ENCODE results near the gene KDM1A. TPM values are rescaled to one million over a fixed set of nuclear protein-coding genes. Genes with fewer than 3 reads are reported as not detected.

KDM1A gene
- polyA plus RNA-seq, 3 donors: 22.1 to 30.2 (median 24.1) TPM

DNA sequence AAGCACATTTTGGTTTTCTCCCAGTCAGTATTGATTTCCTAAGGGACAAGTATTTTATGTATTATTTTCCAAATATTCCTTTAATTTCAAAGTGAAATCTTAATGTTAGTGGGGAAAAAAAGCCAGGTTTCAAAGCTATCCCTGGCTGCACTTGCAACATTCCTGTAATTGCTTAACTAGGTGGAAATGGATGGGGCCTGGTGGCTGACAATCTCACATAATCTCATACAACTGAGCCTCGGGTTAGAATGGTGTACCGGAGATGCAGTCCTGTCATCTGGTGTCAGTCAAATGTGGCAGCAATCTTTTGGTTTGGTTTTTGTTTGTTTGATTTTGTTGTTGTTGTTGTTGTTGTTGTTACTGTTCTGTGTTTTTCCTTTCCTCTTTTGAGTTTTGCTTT lies 46.1 kb downstream of the KDM1A start:
- WGBS (ENCODE audit: insufficient coverage): no CpG with 5 or more reads among the region's 2 CpGs
- H3K27ac ChIP-seq (ENCODE audit: low read depth in 1 of 2, low read length in 2 of 2): no peak overlapping the region
- no peaks in the 10 kb centered on the region for H3K9me3 ChIP-seq (replicated peaks in 1 of 2; ENCODE audit: control insufficient read depth in 1 of 2, insufficient read depth in 1 of 2, low read length in 2 of 2)
- no peak overlapping the region for H3K4me3 ChIP-seq (replicated peaks in 1 of 3; ENCODE audit: low read depth in 2 of 3, low read length in 3 of 3)
- no peaks in the 10 kb centered on the region for H3K4me1 Mint-ChIP-seq
- no peak overlapping the region for H3K9ac ChIP-seq (ENCODE audit: insufficient read depth, low read length, poor library complexity, severe bottlenecking)
- intact Hi-C loops (cut with micrococcal nuclease): no loop called here
- no peaks in the 10 kb centered on the region for H3K79me2 ChIP-seq (ENCODE audit: insufficient read depth, low read length)
- H3K4me3 Mint-ChIP-seq: no peak overlapping the region
- no peak overlapping the region for H3K27ac Mint-ChIP-seq
- H3K9me3 Mint-ChIP-seq: no peaks in the 10 kb centered on the region
- peaks cover 74 to 82% of the 10 kb centered on the region in 2 donors for H3K36me3 Mint-ChIP-seq
- H3K27me3 Mint-ChIP-seq (ENCODE audit: low read depth in 3 of 3): no peaks in the 10 kb centered on the region
- no peak for DNase-seq
- H4K20me1 ChIP-seq (ENCODE audit: insufficient read depth, low read length): no peaks in the 10 kb centered on the region
- H3K36me3 ChIP-seq (replicated peaks in 1 of 2; ENCODE audit: control insufficient read depth in 1 of 2, insufficient read depth in 2 of 2, low read length in 2 of 2): peaks cover 64 to 98% of the 10 kb centered on the region in 2 donors
- H3K27me3 ChIP-seq (ENCODE audit: control insufficient read depth in 2 of 2, insufficient read depth in 2 of 2, low read length in 2 of 2): no peaks in the 10 kb centered on the region
- no peak overlapping the region for H3K4me2 ChIP-seq (replicated peaks; ENCODE audit: extremely low read depth, low read length, poor library complexity, severe bottlenecking)
- H3K4me1 ChIP-seq (ENCODE audit: control insufficient read depth in 1 of 2, insufficient read depth in 2 of 2, low read length in 2 of 2): no peaks in the 10 kb centered on the region
- TF ChIP-seq, protein P1, sequence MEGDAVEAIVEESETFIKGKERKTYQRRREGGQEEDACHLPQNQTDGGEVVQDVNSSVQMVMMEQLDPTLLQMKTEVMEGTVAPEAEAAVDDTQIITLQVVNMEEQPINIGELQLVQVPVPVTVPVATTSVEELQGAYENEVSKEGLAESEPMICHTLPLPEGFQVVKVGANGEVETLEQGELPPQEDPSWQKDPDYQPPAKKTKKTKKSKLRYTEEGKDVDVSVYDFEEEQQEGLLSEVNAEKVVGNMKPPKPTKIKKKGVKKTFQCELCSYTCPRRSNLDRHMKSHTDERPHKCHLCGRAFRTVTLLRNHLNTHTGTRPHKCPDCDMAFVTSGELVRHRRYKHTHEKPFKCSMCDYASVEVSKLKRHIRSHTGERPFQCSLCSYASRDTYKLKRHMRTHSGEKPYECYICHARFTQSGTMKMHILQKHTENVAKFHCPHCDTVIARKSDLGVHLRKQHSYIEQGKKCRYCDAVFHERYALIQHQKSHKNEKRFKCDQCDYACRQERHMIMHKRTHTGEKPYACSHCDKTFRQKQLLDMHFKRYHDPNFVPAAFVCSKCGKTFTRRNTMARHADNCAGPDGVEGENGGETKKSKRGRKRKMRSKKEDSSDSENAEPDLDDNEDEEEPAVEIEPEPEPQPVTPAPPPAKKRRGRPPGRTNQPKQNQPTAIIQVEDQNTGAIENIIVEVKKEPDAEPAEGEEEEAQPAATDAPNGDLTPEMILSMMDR (IDR thresholded peaks at IDR 0.05): no peak
- H2AFZ ChIP-seq (ENCODE audit: insufficient read depth, low read depth, low read length, poor library complexity, severe bottlenecking): no peak overlapping the region

DNA sequence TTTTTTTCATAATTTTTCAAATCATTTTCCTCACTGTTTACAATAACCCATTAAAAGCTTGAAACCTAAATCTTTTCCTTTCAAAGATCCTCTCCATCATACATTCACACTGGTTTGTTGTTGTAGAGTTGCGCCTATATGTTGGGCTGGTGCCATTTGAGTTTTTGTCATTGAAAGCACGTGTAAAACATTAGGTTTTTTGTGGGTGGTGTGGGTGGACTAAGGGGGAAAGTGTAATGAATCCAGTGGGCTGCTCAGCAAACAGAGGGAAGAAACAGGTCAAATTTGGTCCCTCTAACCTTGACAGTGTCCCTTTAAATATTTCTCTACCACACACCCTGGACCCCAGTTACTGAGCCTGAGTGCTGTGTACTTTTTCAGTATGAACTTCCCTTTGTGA lies 46.8 kb downstream of the KDM1A start:
- no peak overlapping the region for H3K4me2 ChIP-seq (replicated peaks; ENCODE audit: extremely low read depth, low read length, poor library complexity, severe bottlenecking)
- no peaks in the 10 kb centered on the region for H4K20me1 ChIP-seq (ENCODE audit: insufficient read depth, low read length)
- TF ChIP-seq, protein P1 (IDR thresholded peaks at IDR 0.05): no peak
- Mint-ChIP-seq H3K27me3 (ENCODE audit: low read depth in 3 of 3) (no peaks in the 10 kb centered on the region), H3K27ac (no peak overlapping the region), H3K4me1 (no peaks in the 10 kb centered on the region), H3K4me3 (no peak overlapping the region), H3K36me3 (peaks cover 72 to 83% of the 10 kb centered on the region in 2 donors), H3K9me3 (no peaks in the 10 kb centered on the region)
- no peak overlapping the region for H3K9ac ChIP-seq (ENCODE audit: insufficient read depth, low read length, poor library complexity, severe bottlenecking)
- DNase-seq: no peak
- H3K4me3 ChIP-seq (replicated peaks in 1 of 3; ENCODE audit: low read depth in 2 of 3, low read length in 3 of 3): no peak overlapping the region
- H3K27me3 ChIP-seq (ENCODE audit: control insufficient read depth in 2 of 2, insufficient read depth in 2 of 2, low read length in 2 of 2): no peaks in the 10 kb centered on the region
- H2AFZ ChIP-seq (ENCODE audit: insufficient read depth, low read depth, low read length, poor library complexity, severe bottlenecking): no peak overlapping the region
- H3K4me1 ChIP-seq (ENCODE audit: control insufficient read depth in 1 of 2, insufficient read depth in 2 of 2, low read length in 2 of 2): no peaks in the 10 kb centered on the region
- no peaks in the 10 kb centered on the region for H3K79me2 ChIP-seq (ENCODE audit: insufficient read depth, low read length)
- 100% methylated on average over 1 of the region's 2 CpGs for WGBS (ENCODE audit: insufficient coverage)
- H3K36me3 ChIP-seq (replicated peaks in 1 of 2; ENCODE audit: control insufficient read depth in 1 of 2, insufficient read depth in 2 of 2, low read length in 2 of 2): peaks cover 62 to 98% of the 10 kb centered on the region in 2 donors
- no peaks in the 10 kb centered on the region for H3K9me3 ChIP-seq (replicated peaks in 1 of 2; ENCODE audit: control insufficient read depth in 1 of 2, insufficient read depth in 1 of 2, low read length in 2 of 2)
- intact Hi-C loops (cut with micrococcal nuclease): no loop called here
- H3K27ac ChIP-seq (ENCODE audit: low read depth in 1 of 2, low read length in 2 of 2): no peak overlapping the region

All from CD14-positive monocyte (primary cell).